Keratinocyte (primary cell): ENCODE data around the gene ALPI.

Source experiments
- EZH2 ChIP-seq: IDR thresholded peaks from one replicate; pipeline ENCODE4 v1.6.1; 2012; ENCODE audit warnings: inconsistent platforms, mild to moderate bottlenecking, low read length, moderate library complexity
- TF ChIP-seq, protein P1 (sequence below), 3 experiments: IDR thresholded peaks in 1 of 3; conservative IDR thresholded peaks in 1 of 3; optimal IDR thresholded peaks in 1 of 3; 2 replicates in 2 of 3; 3 replicates in 1 of 3; pipeline versions ENCODE3 to v1.5.1; 2011; ENCODE audit warnings: low read length in 3 of 3, mild to moderate bottlenecking in 3 of 3, moderate library complexity in 2 of 3, control low read depth in 1 of 3, inconsistent platforms in 1 of 3; ENCODE audit not compliant: insufficient read depth in 2 of 3; ENCODE audit errors: extremely low read depth in 1 of 3

DNA sequence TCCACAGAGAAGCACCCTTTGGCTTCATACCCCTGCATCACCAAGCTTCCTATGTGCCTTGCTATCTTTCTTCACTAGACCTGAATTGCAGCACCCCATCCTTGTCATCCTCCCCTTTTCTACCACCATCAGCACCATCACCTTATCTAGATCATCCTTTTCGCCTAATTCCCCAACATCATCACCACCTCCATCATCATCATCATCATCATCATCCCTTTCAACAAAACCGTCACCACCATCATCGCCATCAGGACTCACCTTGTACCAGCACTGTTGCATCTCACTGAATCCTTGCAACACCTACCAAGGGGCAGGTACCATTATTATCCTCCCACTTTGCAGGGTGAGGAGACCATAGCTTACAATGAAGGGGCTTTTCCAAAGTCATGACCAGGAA, 42.5 kb downstream of the ALPI start:
- TF ChIP-seq, protein P1, sequence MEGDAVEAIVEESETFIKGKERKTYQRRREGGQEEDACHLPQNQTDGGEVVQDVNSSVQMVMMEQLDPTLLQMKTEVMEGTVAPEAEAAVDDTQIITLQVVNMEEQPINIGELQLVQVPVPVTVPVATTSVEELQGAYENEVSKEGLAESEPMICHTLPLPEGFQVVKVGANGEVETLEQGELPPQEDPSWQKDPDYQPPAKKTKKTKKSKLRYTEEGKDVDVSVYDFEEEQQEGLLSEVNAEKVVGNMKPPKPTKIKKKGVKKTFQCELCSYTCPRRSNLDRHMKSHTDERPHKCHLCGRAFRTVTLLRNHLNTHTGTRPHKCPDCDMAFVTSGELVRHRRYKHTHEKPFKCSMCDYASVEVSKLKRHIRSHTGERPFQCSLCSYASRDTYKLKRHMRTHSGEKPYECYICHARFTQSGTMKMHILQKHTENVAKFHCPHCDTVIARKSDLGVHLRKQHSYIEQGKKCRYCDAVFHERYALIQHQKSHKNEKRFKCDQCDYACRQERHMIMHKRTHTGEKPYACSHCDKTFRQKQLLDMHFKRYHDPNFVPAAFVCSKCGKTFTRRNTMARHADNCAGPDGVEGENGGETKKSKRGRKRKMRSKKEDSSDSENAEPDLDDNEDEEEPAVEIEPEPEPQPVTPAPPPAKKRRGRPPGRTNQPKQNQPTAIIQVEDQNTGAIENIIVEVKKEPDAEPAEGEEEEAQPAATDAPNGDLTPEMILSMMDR (optimal IDR thresholded peaks at IDR 0.05 in 1 of 3, IDR thresholded peaks at IDR 0.05 in 1 of 3, conservative IDR thresholded peaks at IDR 0.05 in 1 of 3; ENCODE audit: extremely low read depth in 1 of 3, insufficient read depth in 2 of 3, low read length in 3 of 3) = no peak
- no peak for TF ChIP-seq EZH2
